ENCODE data around the gene NRSN2.

GRCh38 chr20:309841-310644, 36.9 kb upstream of the NRSN2 start:
- TF ChIP-seq REST (IDR thresholded peaks at IDR 0.05; ENCODE audit: insufficient replicate concordance, low read depth), result no peak
- TF ChIP-seq, protein P1, sequence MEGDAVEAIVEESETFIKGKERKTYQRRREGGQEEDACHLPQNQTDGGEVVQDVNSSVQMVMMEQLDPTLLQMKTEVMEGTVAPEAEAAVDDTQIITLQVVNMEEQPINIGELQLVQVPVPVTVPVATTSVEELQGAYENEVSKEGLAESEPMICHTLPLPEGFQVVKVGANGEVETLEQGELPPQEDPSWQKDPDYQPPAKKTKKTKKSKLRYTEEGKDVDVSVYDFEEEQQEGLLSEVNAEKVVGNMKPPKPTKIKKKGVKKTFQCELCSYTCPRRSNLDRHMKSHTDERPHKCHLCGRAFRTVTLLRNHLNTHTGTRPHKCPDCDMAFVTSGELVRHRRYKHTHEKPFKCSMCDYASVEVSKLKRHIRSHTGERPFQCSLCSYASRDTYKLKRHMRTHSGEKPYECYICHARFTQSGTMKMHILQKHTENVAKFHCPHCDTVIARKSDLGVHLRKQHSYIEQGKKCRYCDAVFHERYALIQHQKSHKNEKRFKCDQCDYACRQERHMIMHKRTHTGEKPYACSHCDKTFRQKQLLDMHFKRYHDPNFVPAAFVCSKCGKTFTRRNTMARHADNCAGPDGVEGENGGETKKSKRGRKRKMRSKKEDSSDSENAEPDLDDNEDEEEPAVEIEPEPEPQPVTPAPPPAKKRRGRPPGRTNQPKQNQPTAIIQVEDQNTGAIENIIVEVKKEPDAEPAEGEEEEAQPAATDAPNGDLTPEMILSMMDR (IDR thresholded peaks at IDR 0.05; ENCODE audit: insufficient read depth, low read length), result no peak
